Naive B cell (primary cell): ENCODE measurements around the gene CYP4F8. TPM values are rescaled to one million over a fixed set of nuclear protein-coding genes. Genes with fewer than 3 reads are reported as not detected.

Experiments
- ATAC-seq, 2 donors: fragments of 150-1000 bp; cut with Tn5 transposase; 2 replicates each; pipeline ENCODE4 v1.10.0; 2021; ENCODE audit warnings: low read depth in 2 of 2, mild to moderate bottlenecking in 2 of 2, moderate library complexity in 2 of 2
- DNase-seq: peaks from one replicate; pipeline ENCODE4 v3.0.0; 2022
- H3K27ac Mint-ChIP-seq, 6 donors: one replicate each; pipeline ENCODE4 v1.8.0; 2020 to 2022; ENCODE audit warnings: mild to moderate bottlenecking in 6 of 6, mixed read lengths in 6 of 6, moderate library complexity in 5 of 6, inconsistent platforms in 2 of 6
- H3K27me3 Mint-ChIP-seq, 3 donors: one replicate each; pipeline ENCODE4 v1.8.0; 2021 to 2022; ENCODE audit warnings: mixed read lengths in 3 of 3, mild to moderate bottlenecking in 1 of 3
- H3K36me3 Mint-ChIP-seq, 2 donors: one replicate each; pipeline ENCODE4 v1.8.0; 2020 to 2022; ENCODE audit warnings: mixed read lengths in 2 of 2, inconsistent platforms in 1 of 2, mild to moderate bottlenecking in 1 of 2
- H3K4me1 Mint-ChIP-seq, 3 donors: one replicate each; pipeline ENCODE4 v1.8.0; 2020 to 2022; ENCODE audit warnings: mixed read lengths in 3 of 3, inconsistent platforms in 1 of 3, mild to moderate bottlenecking in 1 of 3, moderate library complexity in 1 of 3
- H3K4me3 Mint-ChIP-seq, 8 donors: one replicate each; pipeline ENCODE4 v1.8.0; 2020 to 2022; ENCODE audit warnings: mild to moderate bottlenecking in 8 of 8, mixed read lengths in 8 of 8, moderate library complexity in 8 of 8, inconsistent platforms in 2 of 8
- H3K9me3 Mint-ChIP-seq, 7 donors: one replicate each; pipeline ENCODE4 v1.8.0; 2020 to 2022; ENCODE audit warnings: mixed read lengths in 7 of 7, mild to moderate bottlenecking in 5 of 7, inconsistent platforms in 2 of 7, moderate library complexity in 1 of 7
- polyA plus RNA-seq, 6 donors: library from polyadenylated mRNA; unstranded; fragments of 300-500 nt; fragmentation: Illumina TruSeq; gene quantifications; one replicate each; pipeline ENCODE4 v1.2.3, GENCODE V29; 2021; ENCODE audit warnings: low read depth in 6 of 6

CYP4F8 gene, protein sequence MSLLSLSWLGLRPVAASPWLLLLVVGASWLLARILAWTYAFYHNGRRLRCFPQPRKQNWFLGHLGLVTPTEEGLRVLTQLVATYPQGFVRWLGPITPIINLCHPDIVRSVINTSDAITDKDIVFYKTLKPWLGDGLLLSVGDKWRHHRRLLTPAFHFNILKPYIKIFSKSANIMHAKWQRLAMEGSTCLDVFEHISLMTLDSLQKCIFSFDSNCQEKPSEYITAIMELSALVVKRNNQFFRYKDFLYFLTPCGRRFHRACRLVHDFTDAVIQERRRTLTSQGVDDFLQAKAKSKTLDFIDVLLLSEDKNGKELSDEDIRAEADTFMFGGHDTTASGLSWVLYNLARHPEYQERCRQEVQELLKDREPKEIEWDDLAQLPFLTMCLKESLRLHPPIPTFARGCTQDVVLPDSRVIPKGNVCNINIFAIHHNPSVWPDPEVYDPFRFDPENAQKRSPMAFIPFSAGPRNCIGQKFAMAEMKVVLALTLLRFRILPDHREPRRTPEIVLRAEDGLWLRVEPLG
- polyA plus RNA-seq: not detected

DNA sequence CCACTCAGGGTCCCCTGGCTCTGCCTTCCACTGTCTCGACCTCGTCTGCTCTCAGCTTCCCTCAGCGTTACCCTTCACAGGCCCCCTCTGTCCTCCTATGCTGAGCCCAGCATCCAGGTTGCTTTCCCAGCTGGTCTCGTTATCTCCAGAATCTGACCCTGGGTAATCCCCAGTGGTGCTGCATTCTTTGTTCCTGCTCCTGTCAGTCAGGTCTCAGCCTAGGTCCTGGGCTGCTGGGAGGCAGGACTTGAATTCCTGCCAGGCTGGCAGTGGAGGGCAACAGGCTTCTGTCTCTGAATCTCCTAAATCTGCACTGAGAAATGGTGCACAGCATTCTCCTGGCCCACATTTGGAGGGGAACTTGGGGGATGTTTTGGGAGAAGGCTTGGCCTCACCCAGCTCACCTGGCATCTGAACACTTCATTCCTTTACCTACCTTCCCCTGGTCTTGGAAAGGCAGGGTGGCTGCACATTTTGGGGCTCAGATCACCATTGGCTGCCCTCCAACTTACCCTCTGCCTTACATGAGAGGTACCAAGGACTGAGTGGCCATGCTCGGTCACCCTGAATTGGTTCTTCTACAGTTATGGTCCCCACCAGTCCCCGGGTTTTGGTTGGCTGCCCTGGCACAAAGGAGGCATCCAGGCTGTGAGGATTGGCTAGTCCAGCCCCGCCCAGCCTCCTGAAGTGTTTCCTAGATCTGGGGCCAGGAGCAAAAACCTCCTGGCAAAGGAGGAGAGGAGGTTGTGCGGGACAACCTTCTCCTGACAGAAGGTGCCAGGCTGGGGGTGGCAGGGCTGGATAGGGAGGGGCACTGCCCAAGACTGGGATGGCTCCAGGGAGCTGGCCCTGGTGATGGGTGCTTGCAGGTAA lies at the start of gene CYP4F8:
Gene CYP4F8 (plus strand): TSS at position 712 of the 873 bp plus-strand sequence. CDS start 399 bp downstream, outside the sequence.
- H3K27me3 Mint-ChIP-seq: peaks cover 19 to 63% (median 48%) of the 10 kb centered on the region in 3 donors
- DNase-seq (no peak), ATAC-seq (no peak)
- H3K36me3 Mint-ChIP-seq: peaks cover 0 to 7% of the 10 kb centered on the region in 2 donors
- H3K27ac Mint-ChIP-seq: peak within 1 kb of the TSS in 2 of 6 donors; percentile 7 to 85
- H3K4me1 Mint-ChIP-seq: peaks cover 0 to 5% (median 0%) of the 10 kb centered on the region in 3 donors
- no peak within 1 kb of the TSS for H3K4me3 Mint-ChIP-seq
- peaks cover 0 to under 1% (median 0%) of the 10 kb centered on the region in 7 donors for H3K9me3 Mint-ChIP-seq

GRCh38 chr19:15570420-15570819 lies 44.6 kb upstream of the CYP4F8 start:
- no peak overlapping the region for H3K4me3 Mint-ChIP-seq
- H3K4me1 Mint-ChIP-seq: peaks cover 0 to 2% (median 0%) of the 10 kb centered on the region in 3 donors
- no peaks in the 10 kb centered on the region for H3K36me3 Mint-ChIP-seq
- DNase-seq: no peak
- H3K27ac Mint-ChIP-seq: no peak overlapping the region
- H3K27me3 Mint-ChIP-seq: peaks cover 49 to 54% (median 50%) of the 10 kb centered on the region in 3 donors
- H3K9me3 Mint-ChIP-seq: no peaks in the 10 kb centered on the region
- no peak for ATAC-seq

DNA sequence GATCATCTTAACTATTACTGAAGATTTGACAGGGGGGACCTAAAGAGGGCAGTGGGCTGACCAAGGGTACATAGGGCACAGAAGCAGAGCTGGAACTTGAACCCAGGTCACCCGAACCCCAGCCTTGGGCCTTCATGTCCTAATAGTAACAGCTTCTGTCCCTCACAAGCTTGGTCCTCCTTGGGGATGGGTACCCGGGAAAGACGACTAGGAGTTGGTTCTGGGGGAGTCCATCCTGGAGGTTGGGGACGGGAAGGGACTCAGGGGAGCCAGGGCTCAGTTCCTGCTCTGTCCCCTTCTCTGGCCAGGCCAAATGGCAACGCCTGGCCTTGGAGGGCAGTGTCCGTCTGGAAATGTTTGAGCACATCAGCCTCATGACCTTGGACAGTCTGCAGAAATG lies 39.6 kb upstream of the CYP4F8 start:
- Mint-ChIP-seq H3K4me1 (no peaks in the 10 kb centered on the region), H3K9me3 (no peaks in the 10 kb centered on the region), H3K4me3 (no peak overlapping the region), H3K27me3 (peaks cover 32 to 40% (median 34%) of the 10 kb centered on the region in 3 donors), H3K27ac (no peak overlapping the region), H3K36me3 (no peaks in the 10 kb centered on the region)
- DNase-seq (no peak), ATAC-seq (no peak)

DNA sequence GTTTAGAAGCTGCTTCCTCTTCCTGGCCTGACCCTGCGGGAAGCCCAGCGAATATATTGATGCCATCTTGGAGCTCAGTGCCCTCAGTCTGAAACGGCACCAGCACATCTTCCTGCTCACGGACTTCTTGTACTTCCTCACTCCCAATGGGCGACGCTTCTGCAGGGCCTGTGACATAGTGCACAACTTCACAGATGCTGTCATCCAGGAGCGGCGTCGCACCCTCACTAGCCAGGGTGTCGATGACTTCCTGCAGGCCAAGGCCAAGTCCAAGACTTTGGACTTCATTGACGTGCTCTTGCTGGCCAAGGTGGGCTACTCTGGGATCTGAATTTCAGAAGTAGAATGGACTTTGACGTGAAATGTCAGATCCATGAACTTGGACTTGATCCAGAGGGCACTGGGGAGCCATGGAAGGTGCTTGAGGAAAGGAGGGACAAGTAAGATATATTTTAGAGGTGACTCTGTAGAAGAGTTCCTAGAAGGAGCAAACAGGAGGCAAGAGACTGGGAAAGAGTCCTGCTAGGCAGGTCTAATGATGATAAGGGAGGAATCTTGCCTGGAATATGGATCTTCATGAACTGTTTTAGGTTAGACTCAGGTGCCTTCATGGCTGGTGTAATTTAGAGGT lies 38.4 kb upstream of the CYP4F8 start:
- Mint-ChIP-seq H3K9me3 (no peaks in the 10 kb centered on the region), H3K27ac (no peak overlapping the region), H3K27me3 (peaks cover 25 to 40% (median 33%) of the 10 kb centered on the region in 3 donors), H3K4me1 (no peaks in the 10 kb centered on the region), H3K4me3 (no peak overlapping the region), H3K36me3 (no peaks in the 10 kb centered on the region)
- DNase-seq: no peak
- no peak for ATAC-seq

DNA sequence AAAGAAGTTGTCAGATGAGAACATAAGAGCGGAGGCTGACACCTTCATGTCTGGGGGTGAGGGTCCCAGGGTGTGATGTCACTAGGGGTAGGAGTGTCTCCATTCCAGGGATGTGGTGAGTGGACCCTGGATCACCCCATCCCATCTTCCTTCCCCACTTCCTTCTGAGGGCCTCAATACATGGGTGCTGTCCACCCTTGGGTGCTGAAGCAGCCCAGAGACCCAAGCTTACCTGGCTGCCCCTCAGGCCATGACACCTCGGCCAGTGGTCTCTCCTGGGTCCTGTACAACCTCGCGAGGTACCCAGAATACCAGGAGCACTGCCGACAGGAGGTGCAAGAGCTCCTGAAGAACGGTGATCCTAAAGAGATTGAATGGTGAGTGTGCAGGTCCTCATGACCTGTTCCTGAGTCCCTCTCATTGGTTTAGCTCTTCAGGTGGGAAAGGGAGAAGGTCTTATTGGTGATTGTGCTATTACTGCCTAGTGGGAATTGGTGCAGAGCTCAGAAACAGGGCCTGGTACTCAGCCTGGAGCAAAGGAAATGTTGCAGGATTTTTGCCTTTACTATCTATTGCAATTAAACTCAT lies 37.7 kb upstream of the CYP4F8 start:
- ATAC-seq: no peak
- Mint-ChIP-seq H3K36me3 (no peaks in the 10 kb centered on the region), H3K4me1 (no peaks in the 10 kb centered on the region), H3K4me3 (no peak overlapping the region), H3K27ac (no peak overlapping the region), H3K27me3 (peaks cover 20 to 38% (median 27%) of the 10 kb centered on the region in 3 donors), H3K9me3 (no peaks in the 10 kb centered on the region)
- no peak for DNase-seq

DNA sequence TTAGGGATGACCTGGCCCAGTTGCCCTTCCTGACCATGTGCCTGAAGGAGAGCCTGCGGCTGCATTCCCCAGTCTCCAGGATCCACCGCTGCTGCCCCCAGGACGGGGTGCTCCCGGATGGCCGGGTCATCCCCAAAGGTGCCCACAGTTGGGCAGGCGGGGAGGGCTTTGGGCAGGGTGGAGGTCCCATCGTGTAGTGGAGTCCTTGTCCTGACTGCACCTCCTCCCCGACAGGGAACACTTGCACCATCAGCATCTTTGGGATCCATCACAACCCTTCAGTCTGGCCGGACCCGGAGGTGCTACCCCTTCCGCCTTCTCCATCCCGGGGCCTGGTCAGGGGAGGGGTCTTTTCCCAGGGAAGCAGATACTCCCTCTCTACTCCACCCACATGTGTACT lies 31.7 kb upstream of the CYP4F8 start:
- peaks cover 15 to 46% (median 28%) of the 10 kb centered on the region in 3 donors for H3K27me3 Mint-ChIP-seq
- no peaks in the 10 kb centered on the region for H3K9me3 Mint-ChIP-seq
- ATAC-seq: no peak
- peaks cover 4 to 7% (median 7%) of the 10 kb centered on the region in 3 donors for H3K4me1 Mint-ChIP-seq
- no peak for DNase-seq
- no peak overlapping the region for H3K4me3 Mint-ChIP-seq
- no peaks in the 10 kb centered on the region for H3K36me3 Mint-ChIP-seq
- H3K27ac Mint-ChIP-seq: peak overlapping the region in 1 of 6 donors; percentile 32

DNA sequence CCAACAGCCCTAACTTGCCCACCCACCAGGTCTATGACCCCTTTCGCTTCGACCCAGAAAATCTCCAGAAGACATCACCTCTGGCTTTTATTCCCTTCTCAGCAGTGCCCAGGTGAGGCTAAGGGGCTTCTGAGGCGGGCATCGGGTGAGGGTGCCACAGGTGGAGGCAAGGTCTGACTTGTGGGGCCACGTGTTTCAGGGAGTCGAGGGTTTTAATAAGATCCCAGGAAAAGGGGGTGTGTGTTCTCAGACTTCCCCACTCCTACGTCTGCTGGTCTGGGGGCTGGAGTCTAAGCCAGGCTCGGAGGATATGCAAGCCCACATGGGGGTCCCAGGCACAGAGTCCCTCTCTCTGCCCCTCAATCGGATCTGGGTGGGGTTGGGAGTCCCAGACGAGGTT lies 30.9 kb upstream of the CYP4F8 start:
- H3K4me3 Mint-ChIP-seq: peak overlapping the region in 2 of 8 donors; percentile 26 to 53

GRCh38 chr19:15584541-15585115 lies 30.4 kb upstream of the CYP4F8 start:
- peak; percentile 65 for DNase-seq
- H3K36me3 Mint-ChIP-seq: no peaks in the 10 kb centered on the region
- H3K4me3 Mint-ChIP-seq: peak overlapping the region in 3 of 8 donors; percentile 26 to 63 (median 53)
- peaks cover 4 to 7% (median 7%) of the 10 kb centered on the region in 3 donors for H3K4me1 Mint-ChIP-seq
- peak; percentile 88 to 94 for ATAC-seq
- no peaks in the 10 kb centered on the region for H3K9me3 Mint-ChIP-seq
- peaks cover 15 to 48% (median 29%) of the 10 kb centered on the region in 3 donors for H3K27me3 Mint-ChIP-seq
- peak overlapping the region in 2 of 6 donors; percentile 14 to 38 for H3K27ac Mint-ChIP-seq

More for the DNA sequence above, 30.9 kb upstream of the CYP4F8 start:
- peak overlapping the region in 1 of 6 donors; percentile 32 for H3K27ac Mint-ChIP-seq
- no peaks in the 10 kb centered on the region for H3K9me3 Mint-ChIP-seq
- peaks cover 15 to 46% (median 28%) of the 10 kb centered on the region in 3 donors for H3K27me3 Mint-ChIP-seq
- no peaks in the 10 kb centered on the region for H3K36me3 Mint-ChIP-seq
- H3K4me1 Mint-ChIP-seq: peaks cover 4 to 7% (median 7%) of the 10 kb centered on the region in 3 donors
- DNase-seq (no peak), ATAC-seq (no peak)

DNA sequence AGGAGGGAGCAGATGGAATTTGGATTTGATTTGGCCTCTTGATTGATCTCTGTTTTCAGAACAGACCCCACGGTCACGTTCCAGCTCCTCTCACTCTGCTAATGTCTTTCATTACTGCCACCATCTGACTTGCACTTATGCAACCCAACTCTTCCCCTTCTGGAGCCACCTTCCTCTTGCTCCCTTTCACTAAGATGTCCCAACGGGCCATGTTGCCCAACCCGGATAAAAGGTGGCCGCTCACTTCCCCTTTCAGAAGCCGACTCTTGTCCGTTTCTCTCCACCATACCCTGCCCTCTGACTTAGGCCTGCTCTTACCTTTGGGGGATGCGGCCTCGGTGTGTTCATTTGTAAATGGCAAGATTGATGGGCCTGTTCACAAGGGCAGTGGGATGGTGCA lies 27.4 kb upstream of the CYP4F8 start:
- Mint-ChIP-seq H3K4me1 (peaks cover 4 to 7% (median 7%) of the 10 kb centered on the region in 3 donors), H3K27ac (peak overlapping the region in 1 of 6 donors; percentile 19), H3K27me3 (peaks cover 16 to 55% (median 26%) of the 10 kb centered on the region in 3 donors), H3K36me3 (no peaks in the 10 kb centered on the region), H3K4me3 (peak overlapping the region in 1 of 8 donors; percentile 2), H3K9me3 (peaks cover 0 to 6% (median 0%) of the 10 kb centered on the region in 7 donors)
- DNase-seq (no peak), ATAC-seq (no peak)

GRCh38 chr19:15588265-15588664 lies 26.8 kb upstream of the CYP4F8 start:
- no peaks in the 10 kb centered on the region for H3K36me3 Mint-ChIP-seq
- no peak overlapping the region for H3K4me3 Mint-ChIP-seq
- peaks cover 0 to 11% (median 0%) of the 10 kb centered on the region in 7 donors for H3K9me3 Mint-ChIP-seq
- DNase-seq (no peak), ATAC-seq (no peak)
- peaks cover 20 to 55% (median 32%) of the 10 kb centered on the region in 3 donors for H3K27me3 Mint-ChIP-seq
- H3K27ac Mint-ChIP-seq: peak overlapping the region in 1 of 6 donors; percentile 5
- H3K4me1 Mint-ChIP-seq: peaks cover 4 to 7% (median 7%) of the 10 kb centered on the region in 3 donors

- ATAC-seq (no peak), DNase-seq (no peak)
- Mint-ChIP-seq H3K4me1 (peaks cover 1 to 3% (median 2%) of the 10 kb centered on the region in 3 donors), H3K9me3 (peaks cover 0 to 13% (median 0%) of the 10 kb centered on the region in 7 donors), H3K4me3 (peak overlapping the region in 1 of 8 donors; percentile 48), H3K27me3 (peaks cover 29 to 55% (median 41%) of the 10 kb centered on the region in 3 donors), H3K36me3 (no peaks in the 10 kb centered on the region), H3K27ac (peak overlapping the region in 2 of 6 donors; percentile 18 to 64)
Observed at GRCh38 chr19:15589760-15590451, 25.1 kb upstream of the CYP4F8 start.

DNA sequence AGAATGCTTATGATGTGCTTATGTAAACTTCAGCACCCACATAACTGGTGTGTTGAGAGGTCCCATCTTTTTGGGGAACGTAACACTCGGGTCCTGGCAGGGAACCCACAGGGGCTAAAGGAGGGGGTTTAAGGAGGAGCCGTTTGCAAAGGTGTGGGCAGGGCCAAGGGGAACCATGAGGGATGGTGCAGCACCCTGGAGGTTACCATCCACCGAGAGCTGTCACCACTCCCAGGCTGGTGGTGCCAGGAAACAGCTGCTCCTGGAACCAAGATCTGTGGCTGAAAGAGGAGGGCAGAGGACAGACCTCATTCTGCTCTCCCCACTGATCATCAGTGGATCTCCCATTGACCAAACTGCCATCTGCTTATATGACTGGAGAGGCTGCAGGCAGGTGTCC lies 23.2 kb upstream of the CYP4F8 start:
- DNase-seq (no peak), ATAC-seq (no peak)
- Mint-ChIP-seq H3K27me3 (peaks cover 26 to 64% (median 47%) of the 10 kb centered on the region in 3 donors), H3K36me3 (no peaks in the 10 kb centered on the region), H3K4me3 (no peak overlapping the region), H3K27ac (no peak overlapping the region), H3K4me1 (no peaks in the 10 kb centered on the region), H3K9me3 (peaks cover 0 to 27% (median 7%) of the 10 kb centered on the region in 7 donors)
